ENCODE measurements around the gene ROR1.

Gene ROR1

DNA sequence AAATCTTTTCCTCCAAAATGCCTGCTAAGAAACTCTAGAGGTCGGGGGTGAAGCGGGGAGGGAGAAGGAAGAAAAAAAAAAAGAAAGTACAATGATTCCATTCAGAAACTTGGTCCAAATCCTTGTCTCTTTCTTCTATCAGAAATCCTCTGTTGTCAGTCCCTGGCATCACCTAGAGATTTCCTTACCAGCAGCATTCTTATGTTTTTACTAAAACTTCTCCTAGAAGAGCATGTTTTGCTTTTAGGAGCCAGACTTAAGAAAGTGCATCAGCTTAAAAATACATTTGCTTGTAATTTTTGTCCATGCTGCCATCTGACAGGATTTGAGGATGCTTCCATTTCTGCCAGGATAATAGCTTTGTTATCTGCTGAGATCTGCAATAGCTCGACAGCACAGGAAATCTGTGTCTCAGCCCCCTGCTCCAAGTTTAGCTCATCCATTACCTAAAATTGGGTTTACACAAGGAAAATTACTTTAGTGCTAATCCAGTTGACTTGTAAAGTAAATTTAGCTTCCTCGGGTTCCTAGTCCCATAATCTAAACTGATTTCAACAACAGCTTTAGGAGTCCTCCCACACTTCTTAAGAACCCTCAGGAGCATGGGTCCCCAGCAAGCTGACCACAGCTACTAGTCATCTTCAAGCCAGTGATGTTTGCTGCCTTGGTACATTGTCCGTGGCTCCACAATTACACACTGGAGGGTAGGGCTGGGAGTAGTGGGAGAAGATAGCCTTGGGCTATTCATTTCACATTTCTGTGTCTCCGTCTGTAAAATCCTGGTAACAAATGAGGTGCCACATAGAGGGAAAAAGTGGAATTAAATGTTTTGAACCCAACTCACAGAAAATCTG lies 337.3 kb downstream of the ROR1 start:
- ATAC-seq (ENCODE audit: low read depth), result no peak
- Mint-ChIP-seq H3K9me3 (no peaks in the 10 kb centered on the region), H3K27me3 (peaks cover 4% of the 10 kb centered on the region), H3K4me1 (no peaks in the 10 kb centered on the region), H3K27ac (no peak overlapping the region), H3K4me3 (no peak overlapping the region), H3K36me3 (no peaks in the 10 kb centered on the region)
- no peak for DNase-seq (ENCODE audit: low spot score in 2 of 2)

DNA sequence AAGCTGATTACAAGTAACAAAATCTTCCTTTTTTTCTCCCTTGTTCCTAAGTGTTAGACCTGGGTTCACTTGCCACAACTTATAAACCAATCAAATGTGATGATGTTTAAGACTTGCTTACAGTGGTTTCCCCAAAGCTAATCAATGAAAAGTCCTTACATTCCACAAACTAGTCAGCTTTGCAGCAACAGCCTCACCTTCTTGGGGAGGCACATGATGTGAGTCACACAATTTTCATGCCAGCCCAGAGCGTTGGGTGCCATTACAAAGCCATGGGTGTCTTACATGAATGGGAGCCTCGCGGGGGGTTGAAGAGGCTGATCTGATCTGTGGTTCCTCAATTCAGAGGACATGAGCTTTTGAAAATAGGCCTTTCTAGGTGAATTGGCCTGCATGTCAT lies 338.0 kb downstream of the ROR1 start:
- Mint-ChIP-seq H3K4me1 (no peaks in the 10 kb centered on the region), H3K9me3 (no peaks in the 10 kb centered on the region), H3K27me3 (peaks cover 3% of the 10 kb centered on the region), H3K27ac (no peak overlapping the region), H3K4me3 (no peak overlapping the region), H3K36me3 (no peaks in the 10 kb centered on the region)
- no peak for ATAC-seq (ENCODE audit: low read depth)
- no peak for DNase-seq (ENCODE audit: low spot score in 2 of 2)

DNA sequence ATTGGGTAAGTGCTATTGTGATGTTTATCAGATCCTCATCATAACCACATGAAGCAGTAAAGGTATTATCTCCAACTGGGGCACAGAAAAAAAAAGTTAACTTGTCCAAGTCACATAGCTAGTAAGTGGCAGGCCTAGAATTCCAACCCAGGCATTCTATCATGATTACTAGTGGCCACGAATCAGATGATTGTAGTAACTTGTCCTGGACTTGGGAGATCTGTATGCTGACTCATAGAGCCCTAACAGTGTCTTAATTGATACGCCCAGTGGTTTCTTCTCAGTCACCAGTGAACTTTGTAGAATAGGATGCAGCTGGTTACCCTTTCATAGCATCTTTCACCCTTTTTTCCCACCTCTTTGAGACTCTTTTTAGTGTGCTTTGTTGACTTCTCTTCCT lies 338.5 kb downstream of the ROR1 start:
- peaks cover 3% of the 10 kb centered on the region for H3K27me3 Mint-ChIP-seq
- no peak for DNase-seq (ENCODE audit: low spot score in 2 of 2)
- ATAC-seq (ENCODE audit: low read depth), result no peak
- no peaks in the 10 kb centered on the region for H3K9me3 Mint-ChIP-seq
- no peaks in the 10 kb centered on the region for H3K4me1 Mint-ChIP-seq
- no peak overlapping the region for H3K27ac Mint-ChIP-seq
- no peaks in the 10 kb centered on the region for H3K36me3 Mint-ChIP-seq
- H3K4me3 Mint-ChIP-seq, result no peak overlapping the region

DNA sequence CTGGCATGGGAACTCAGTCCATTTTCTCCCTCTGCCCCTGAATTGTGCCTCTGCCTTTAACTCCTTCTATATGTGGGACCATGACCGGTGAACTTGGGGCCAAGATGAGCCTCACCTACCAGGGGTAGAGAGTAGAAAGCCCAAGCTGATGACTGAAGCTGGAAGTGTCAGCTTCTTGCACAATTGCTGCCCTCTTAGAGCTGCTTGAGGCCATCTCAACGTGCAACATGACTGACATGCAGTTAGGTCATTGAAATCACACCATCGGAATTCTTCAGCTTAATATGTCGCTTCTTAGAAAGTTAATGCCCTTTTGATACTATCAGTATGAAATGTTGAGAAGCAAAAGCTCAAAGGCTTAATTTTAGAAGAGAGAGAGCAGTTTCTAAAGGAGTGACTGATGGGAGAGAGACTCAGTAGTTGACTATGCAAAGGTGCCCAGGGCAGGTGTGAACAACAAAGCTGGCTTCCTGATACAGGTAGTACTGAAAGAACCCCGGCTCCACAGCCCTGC lies 340.3 kb downstream of the ROR1 start:
- Mint-ChIP-seq H3K27ac (no peak overlapping the region), H3K4me3 (no peak overlapping the region), H3K27me3 (peaks cover 3% of the 10 kb centered on the region), H3K9me3 (no peaks in the 10 kb centered on the region), H3K4me1 (no peaks in the 10 kb centered on the region), H3K36me3 (no peaks in the 10 kb centered on the region)
- ATAC-seq (ENCODE audit: low read depth) (no peak), DNase-seq (ENCODE audit: low spot score in 2 of 2) (no peak)

DNA sequence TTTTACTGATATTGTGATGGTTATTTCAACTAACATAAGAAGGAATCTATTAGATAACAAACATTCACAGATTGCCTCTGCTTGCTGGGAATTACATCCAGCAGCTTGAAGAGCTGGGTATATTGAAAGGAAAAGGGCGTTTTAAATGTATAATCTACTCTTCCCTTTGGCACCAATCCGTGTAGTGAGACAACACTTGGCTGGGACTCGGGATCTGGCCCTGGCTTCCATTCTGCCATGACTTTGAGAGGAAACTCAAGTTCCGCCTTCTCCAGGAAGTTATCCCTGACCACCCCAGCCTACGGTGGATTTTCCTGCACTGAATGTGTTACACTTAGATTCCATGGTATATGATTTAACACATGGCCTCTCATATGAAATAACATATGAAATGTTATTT lies 342.7 kb downstream of the ROR1 start:
- Mint-ChIP-seq H3K27me3 (peaks cover 3% of the 10 kb centered on the region), H3K36me3 (no peaks in the 10 kb centered on the region), H3K9me3 (peaks cover 1% of the 10 kb centered on the region), H3K27ac (no peak overlapping the region), H3K4me1 (no peaks in the 10 kb centered on the region), H3K4me3 (no peak overlapping the region)
- DNase-seq (ENCODE audit: low spot score in 2 of 2), result no peak
- ATAC-seq (ENCODE audit: low read depth), result no peak

DNA sequence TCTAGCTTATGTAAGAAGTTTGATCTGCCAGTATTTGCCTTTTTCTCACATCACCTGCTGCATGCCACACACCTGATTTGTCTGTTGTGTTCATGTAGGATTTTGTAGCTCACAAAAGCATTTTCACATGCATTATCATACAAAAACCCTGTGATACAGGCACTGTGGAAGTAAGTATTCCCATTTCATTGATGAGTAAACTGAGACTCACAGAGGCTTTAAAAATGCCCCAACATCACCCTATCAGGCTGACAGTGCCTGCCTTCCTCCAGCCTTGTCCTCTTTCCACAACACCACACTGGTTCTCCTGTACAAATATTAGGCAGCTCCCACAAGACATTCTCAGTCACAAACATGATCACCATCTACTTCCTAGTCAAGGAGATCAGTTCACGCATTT lies 343.7 kb downstream of the ROR1 start:
- Mint-ChIP-seq H3K4me1 (no peaks in the 10 kb centered on the region), H3K36me3 (no peaks in the 10 kb centered on the region), H3K27me3 (peaks cover 3% of the 10 kb centered on the region), H3K27ac (no peak overlapping the region), H3K9me3 (peaks cover 1% of the 10 kb centered on the region), H3K4me3 (no peak overlapping the region)
- ATAC-seq (ENCODE audit: low read depth), result no peak
- no peak for DNase-seq (ENCODE audit: low spot score in 2 of 2)

DNA sequence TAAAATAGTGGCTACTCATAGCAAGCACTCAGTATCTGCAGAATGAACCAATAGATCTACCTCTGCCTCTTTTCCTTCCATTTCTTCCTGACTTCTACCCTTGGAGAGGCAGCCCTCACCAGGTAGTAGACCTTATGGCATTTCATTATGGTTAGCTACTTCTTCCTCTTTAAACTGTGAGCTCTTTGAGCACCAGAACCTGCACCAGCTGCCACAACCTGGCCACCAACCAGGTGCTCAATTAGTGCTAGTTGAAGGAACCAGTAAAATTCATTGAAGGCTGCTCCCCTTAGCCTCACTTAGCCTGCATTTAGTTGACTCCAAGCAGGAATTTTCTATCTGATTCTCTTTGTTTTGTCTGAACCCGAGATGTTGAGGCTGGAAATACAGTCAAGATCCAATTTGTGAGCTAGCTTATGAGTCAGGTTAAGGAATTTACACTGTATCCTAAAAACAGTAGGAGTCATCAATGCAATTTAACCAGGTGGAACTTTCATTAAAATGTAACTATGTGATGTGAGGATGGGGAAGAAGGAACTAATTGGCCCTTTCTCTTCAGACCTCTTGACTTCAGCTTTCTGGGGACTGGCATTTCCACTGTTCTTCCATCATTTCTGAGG lies 348.1 kb downstream of the ROR1 start:
- Mint-ChIP-seq H3K36me3 (no peaks in the 10 kb centered on the region), H3K27me3 (peaks cover 8% of the 10 kb centered on the region), H3K27ac (no peak overlapping the region), H3K4me1 (no peaks in the 10 kb centered on the region), H3K4me3 (no peak overlapping the region), H3K9me3 (peaks cover 1% of the 10 kb centered on the region)
- ATAC-seq (ENCODE audit: low read depth) (no peak), DNase-seq (ENCODE audit: low spot score in 2 of 2) (no peak)

DNA sequence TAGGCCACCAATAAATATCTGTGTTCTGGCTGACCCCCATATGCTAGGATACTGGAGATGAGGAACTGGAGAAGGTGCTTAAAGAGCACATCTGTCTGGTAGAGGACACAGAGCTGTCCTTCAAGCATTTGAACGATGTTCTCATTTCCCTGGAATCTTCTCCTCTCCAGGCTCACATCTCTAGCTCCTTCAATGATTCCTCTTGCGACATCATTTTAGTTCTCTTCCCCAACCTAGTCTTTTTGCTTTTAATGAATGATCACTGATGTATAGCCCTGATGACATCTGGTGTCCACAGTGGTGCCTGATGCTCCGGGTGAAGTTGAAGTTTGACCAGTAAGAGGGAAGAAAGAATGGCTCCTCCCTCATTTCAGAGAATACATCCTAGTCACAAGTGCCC lies 348.8 kb downstream of the ROR1 start:
- Mint-ChIP-seq H3K27ac (no peak overlapping the region), H3K27me3 (peaks cover 11% of the 10 kb centered on the region), H3K9me3 (peaks cover 1% of the 10 kb centered on the region), H3K36me3 (no peaks in the 10 kb centered on the region), H3K4me1 (no peaks in the 10 kb centered on the region), H3K4me3 (no peak overlapping the region)
- ATAC-seq (ENCODE audit: low read depth) (no peak), DNase-seq (ENCODE audit: low spot score in 2 of 2) (no peak)

DNA sequence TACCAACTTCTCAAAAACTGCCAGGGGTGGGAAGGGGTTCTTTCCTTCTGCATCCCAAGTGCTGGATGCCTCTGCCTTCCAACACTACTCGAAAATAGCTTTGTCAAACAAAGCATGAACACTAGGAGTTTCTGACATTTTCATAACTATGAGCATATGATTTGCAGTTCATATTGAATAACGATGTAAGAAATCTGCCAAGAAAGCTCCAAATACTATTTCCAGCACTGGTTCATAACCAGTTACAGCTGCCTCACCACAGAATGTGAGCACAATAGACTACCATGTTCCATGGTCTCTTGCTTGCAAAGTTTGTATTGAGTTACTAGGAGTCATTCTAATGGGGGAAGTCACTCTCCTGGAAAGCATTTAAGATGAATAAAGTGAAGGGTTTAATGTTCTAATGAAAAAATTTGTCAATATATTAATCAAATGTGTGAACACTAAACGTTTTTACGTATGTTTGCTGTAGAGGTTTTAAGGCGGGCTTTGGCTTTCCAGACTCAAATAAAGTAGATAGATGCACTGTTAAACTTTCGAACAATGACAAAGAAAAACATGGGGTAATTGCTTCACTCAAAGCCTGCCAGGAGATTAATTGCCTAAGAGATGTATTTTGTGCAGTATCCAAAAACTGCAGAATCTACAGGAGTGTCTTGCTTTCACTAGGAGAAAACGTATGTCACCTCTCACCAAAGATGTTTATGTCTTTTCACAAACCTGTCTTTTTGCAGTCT lies 351.1 kb downstream of the ROR1 start:
- no peaks in the 10 kb centered on the region for H3K4me1 Mint-ChIP-seq
- H3K27ac Mint-ChIP-seq, result no peak overlapping the region
- H3K9me3 Mint-ChIP-seq, result peaks cover 1% of the 10 kb centered on the region
- H3K36me3 Mint-ChIP-seq, result no peaks in the 10 kb centered on the region
- H3K27me3 Mint-ChIP-seq, result peaks cover 9% of the 10 kb centered on the region
- ATAC-seq (ENCODE audit: low read depth) (no peak), DNase-seq (ENCODE audit: low spot score in 2 of 2) (no peak)
- H3K4me3 Mint-ChIP-seq, result no peak overlapping the region

DNA sequence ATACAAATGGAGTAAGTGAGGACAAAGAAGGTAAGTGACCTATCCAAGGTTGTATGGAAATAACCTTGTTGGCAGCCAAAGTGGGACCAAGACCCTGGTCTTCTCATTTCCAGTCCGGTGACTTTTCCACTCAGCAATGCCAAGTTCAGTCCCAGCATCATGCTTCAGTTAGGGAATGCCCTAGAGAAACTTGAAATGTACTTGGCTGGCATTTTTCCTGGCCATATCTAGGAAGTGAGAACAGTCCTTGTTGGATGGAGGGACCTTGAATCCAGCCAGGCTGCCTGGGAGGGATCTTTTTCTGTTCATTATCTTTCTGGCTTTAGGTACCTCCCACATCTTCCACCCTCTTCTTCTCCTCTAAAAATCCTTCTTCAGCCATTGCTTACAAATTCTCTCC lies 352.8 kb downstream of the ROR1 start:
- H3K4me3 Mint-ChIP-seq, result no peak overlapping the region
- no peaks in the 10 kb centered on the region for H3K4me1 Mint-ChIP-seq
- H3K36me3 Mint-ChIP-seq, result no peaks in the 10 kb centered on the region
- ATAC-seq (ENCODE audit: low read depth) (no peak), DNase-seq (ENCODE audit: low spot score in 2 of 2) (no peak)
- H3K27ac Mint-ChIP-seq, result no peak overlapping the region
- H3K9me3 Mint-ChIP-seq, result no peaks in the 10 kb centered on the region
- H3K27me3 Mint-ChIP-seq, result peaks cover 7% of the 10 kb centered on the region

DNA sequence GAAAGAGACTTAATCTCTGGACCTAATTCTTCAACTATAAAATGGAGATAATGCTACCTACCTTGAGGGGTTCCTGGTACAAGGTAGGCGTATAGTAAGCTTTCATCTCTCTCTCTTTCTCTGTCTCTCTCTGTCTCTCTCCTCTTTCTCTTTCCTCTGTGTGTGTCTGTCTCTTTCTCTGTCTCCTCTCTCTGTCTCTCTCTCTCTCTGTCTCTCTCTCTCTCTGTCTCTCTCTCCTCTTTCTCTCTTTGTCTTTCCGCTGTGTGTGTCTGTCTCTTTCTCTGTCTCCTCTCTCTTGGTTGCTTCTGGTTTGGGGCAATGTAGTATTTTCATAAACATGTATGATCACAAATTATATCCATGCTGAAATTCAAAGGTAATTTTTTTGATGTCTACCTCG lies 353.5 kb downstream of the ROR1 start:
- no peak for DNase-seq (ENCODE audit: low spot score in 2 of 2)
- Mint-ChIP-seq H3K27me3 (peaks cover 7% of the 10 kb centered on the region), H3K9me3 (no peaks in the 10 kb centered on the region), H3K4me1 (no peaks in the 10 kb centered on the region), H3K4me3 (no peak overlapping the region), H3K36me3 (no peaks in the 10 kb centered on the region), H3K27ac (no peak overlapping the region)
- ATAC-seq (ENCODE audit: low read depth), result no peak

DNA sequence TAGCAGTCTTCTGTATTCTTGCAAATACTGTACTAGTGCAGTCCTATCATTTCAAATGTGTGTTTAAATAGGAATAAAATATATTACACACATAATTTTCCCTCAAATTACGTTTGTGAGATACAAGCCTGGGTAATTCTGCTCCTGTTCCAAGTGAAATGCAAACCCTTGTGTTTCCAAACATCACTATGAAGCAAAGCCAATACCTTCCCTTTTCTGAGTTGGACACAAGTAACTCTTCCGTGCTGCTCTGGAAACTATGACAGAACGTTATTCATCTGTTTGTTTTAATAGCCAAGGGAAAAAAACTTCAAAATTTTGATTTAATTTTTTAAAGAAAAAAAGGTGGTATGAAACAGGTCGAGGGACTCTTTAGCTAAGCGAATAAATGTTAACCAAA lies 355.9 kb downstream of the ROR1 start:
- DNase-seq (ENCODE audit: low spot score in 2 of 2), result no peak

DNA sequence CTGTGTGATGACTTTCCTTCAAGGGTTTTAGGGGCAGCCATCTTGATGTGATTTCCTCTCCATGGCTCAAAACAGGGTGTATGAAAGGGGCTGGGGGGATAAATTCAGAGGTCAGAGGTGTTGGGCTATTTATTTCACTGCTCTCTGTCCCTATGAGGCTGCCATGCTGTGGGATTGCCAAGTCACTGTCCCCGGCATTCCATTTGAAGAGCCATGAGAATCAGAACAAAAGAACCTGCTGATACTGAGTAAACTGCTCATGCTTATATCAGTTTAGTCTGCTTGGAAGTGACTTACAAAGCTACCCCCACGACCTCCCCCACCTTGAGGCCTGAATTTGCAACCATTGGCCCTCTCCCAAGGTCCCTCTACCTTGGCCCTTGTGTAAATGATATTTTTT lies 357.3 kb downstream of the ROR1 start:
- Mint-ChIP-seq H3K27me3 (peaks cover 2% of the 10 kb centered on the region), H3K27ac (no peak overlapping the region), H3K9me3 (no peaks in the 10 kb centered on the region), H3K36me3 (no peaks in the 10 kb centered on the region), H3K4me3 (no peak overlapping the region), H3K4me1 (no peaks in the 10 kb centered on the region)
- no peak for DNase-seq (ENCODE audit: low spot score in 2 of 2)
- ATAC-seq (ENCODE audit: low read depth), result no peak

More for the DNA sequence above, 355.9 kb downstream of the ROR1 start:
- Mint-ChIP-seq H3K27ac (no peak overlapping the region), H3K36me3 (no peaks in the 10 kb centered on the region), H3K4me3 (no peak overlapping the region), H3K9me3 (no peaks in the 10 kb centered on the region), H3K27me3 (peaks cover 2% of the 10 kb centered on the region), H3K4me1 (no peaks in the 10 kb centered on the region)
- ATAC-seq (ENCODE audit: low read depth), result no peak

DNA sequence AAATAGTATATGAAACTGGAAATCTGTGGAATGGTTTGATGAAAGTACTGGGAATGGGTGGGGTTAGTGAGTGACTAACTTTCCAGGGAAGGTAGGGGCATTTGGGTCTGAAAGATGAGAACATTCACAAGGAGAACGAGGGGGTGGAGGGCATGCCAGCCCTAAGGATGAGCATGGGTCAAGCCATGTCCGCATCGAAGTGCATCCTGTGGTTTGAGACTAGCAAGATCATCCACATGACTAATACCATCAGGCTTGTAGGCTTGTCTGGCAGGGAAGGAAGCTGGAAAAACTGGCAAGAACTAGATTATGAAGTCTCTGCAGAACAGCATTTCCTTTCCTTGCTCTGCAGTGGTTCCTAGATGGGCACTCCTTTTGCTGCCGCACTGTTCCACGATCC lies 359.2 kb downstream of the ROR1 start:
- DNase-seq (ENCODE audit: low spot score in 2 of 2) (no peak), ATAC-seq (ENCODE audit: low read depth) (no peak)
- Mint-ChIP-seq H3K4me1 (no peaks in the 10 kb centered on the region), H3K9me3 (no peaks in the 10 kb centered on the region), H3K27me3 (peaks cover 2% of the 10 kb centered on the region), H3K27ac (no peak overlapping the region), H3K4me3 (no peak overlapping the region), H3K36me3 (no peaks in the 10 kb centered on the region)

All from memory B cell (primary cell).